CD4-positive, CD25-positive, alpha-beta regulatory T cell (primary cell): ENCODE results near the gene AEBP1. TPM values are rescaled to one million over a fixed set of nuclear protein-coding genes. Genes with fewer than 3 reads are reported as not detected.

Source experiments
- ATAC-seq, 2 donors: fragments of 150-1000 bp; cut with Tn5 transposase; one replicate each; pipeline ENCODE4 v1.10.0; 2021; ENCODE audit warnings: low read depth in 2 of 2, moderate number of reproducible peaks in 2 of 2, moderate library complexity in 1 of 2
- DNase-seq, 3 donors: peaks; one replicate each; pipeline versions ENCODE4 v3.0.0 to v3.0.0-alpha.2; 2012 to 2022; ENCODE audit warnings: mixed read lengths in 1 of 3
- H3K27ac ChIP-seq: one replicate; pipeline ENCODE4 v1.7.0; 2013; ENCODE audit warnings: mild to moderate bottlenecking, low read length; ENCODE audit not compliant: insufficient read depth, poor library complexity, severe bottlenecking
- H3K27me3 ChIP-seq: one replicate; pipeline ENCODE4 v1.7.0; 2013; ENCODE audit warnings: low read length; ENCODE audit not compliant: control insufficient read depth, insufficient read depth
- H3K36me3 ChIP-seq: one replicate; pipeline ENCODE4 v1.7.0; 2013; ENCODE audit warnings: mild to moderate bottlenecking, low read length, moderate library complexity; ENCODE audit not compliant: control insufficient read depth, insufficient read depth
- H3K4me1 ChIP-seq: 2 replicates; pipeline ENCODE4 v1.7.0; 2013; ENCODE audit warnings: mild to moderate bottlenecking, low read length; ENCODE audit not compliant: insufficient read depth, control insufficient read depth, poor library complexity, severe bottlenecking
- H3K4me3 ChIP-seq: one replicate; pipeline ENCODE4 v1.7.0; 2013; ENCODE audit warnings: low read depth, mild to moderate bottlenecking, low read length, moderate library complexity
- H3K9me3 ChIP-seq, 2 experiments: 1 replicate in 1 of 2; 2 replicates in 1 of 2; pipeline ENCODE4 v1.7.0; 2013; ENCODE audit warnings: low read length in 2 of 2, mild to moderate bottlenecking in 1 of 2, moderate library complexity in 1 of 2; ENCODE audit not compliant: control insufficient read depth in 2 of 2
- H3K27ac Mint-ChIP-seq, 3 donors: one replicate each; pipeline ENCODE4 v1.8.0; 2020 to 2022; ENCODE audit warnings: mild to moderate bottlenecking in 3 of 3, mixed read lengths in 3 of 3, moderate library complexity in 2 of 3
- H3K27me3 Mint-ChIP-seq: one replicate; pipeline ENCODE4 v1.8.0; 2022; ENCODE audit warnings: mild to moderate bottlenecking, mixed read lengths
- H3K36me3 Mint-ChIP-seq: one replicate; pipeline ENCODE4 v1.8.0; 2020; ENCODE audit warnings: mixed read lengths
- H3K4me1 Mint-ChIP-seq, 4 donors: one replicate each; pipeline ENCODE4 v1.8.0; 2020 to 2022; ENCODE audit warnings: mixed read lengths in 4 of 4, mild to moderate bottlenecking in 1 of 4
- H3K4me3 Mint-ChIP-seq, 4 donors: one replicate each; pipeline ENCODE4 v1.8.0; 2020 to 2022; ENCODE audit warnings: mild to moderate bottlenecking in 4 of 4, mixed read lengths in 4 of 4, moderate library complexity in 3 of 4
- H3K9me3 Mint-ChIP-seq, 7 donors: one replicate each; pipeline ENCODE4 v1.8.0; 2020 to 2022; ENCODE audit warnings: mixed read lengths in 7 of 7, mild to moderate bottlenecking in 3 of 7, moderate library complexity in 2 of 7
- polyA plus RNA-seq, 4 donors: library from polyadenylated mRNA; unstranded; fragments of 300-500 nt; fragmentation: Illumina TruSeq; gene quantifications; one replicate each; pipeline ENCODE4 v1.2.3, GENCODE V29; 2021
- total RNA-seq: library from RNA; stranded (reverse); gene quantifications from one replicate; pipeline ENCODE4 v1.2.3, GENCODE V29; 2022

Gene AEBP1
- total and polyA plus RNA-seq, 5 donors from 2014 or later = 0.51 to 4.1 (median 0.98) TPM

DNA sequence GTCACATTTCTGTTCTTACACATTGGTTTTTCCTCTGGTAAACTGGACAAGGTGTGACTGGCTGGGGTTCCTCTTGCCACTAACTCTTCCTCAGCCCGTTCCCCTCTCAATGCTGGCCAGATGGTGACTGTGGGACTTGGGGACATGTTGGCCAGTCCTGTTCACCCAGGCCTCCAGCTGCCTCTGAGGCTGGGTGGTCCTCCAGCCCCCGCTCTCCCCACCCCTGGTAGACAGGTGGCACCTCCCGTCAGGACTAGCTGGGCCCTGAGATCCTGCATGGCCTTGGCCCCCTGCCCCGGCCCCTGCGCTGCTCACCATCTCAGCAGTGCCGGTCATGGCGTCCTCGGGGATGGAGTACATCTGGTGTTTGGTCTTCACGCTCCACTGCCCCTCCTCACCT lies 47.8 kb downstream of the AEBP1 start:
- Histone ChIP-seq H3K27me3 (no peaks in the 10 kb centered on the region), H3K36me3 (no peaks in the 10 kb centered on the region), H3K4me1 (no peaks in the 10 kb centered on the region), H3K27ac (no peak overlapping the region), H3K4me3 (no peak overlapping the region), H3K9me3 (no peaks in the 10 kb centered on the region)
- no peaks in the 10 kb centered on the region for H3K36me3 Mint-ChIP-seq
- ATAC-seq (no peak), DNase-seq (no peak)
- H3K27me3 Mint-ChIP-seq = peaks cover 4% of the 10 kb centered on the region
- no peak overlapping the region for H3K4me3 Mint-ChIP-seq
- H3K9me3 Mint-ChIP-seq = no peaks in the 10 kb centered on the region
- H3K27ac Mint-ChIP-seq = no peak overlapping the region
- no peaks in the 10 kb centered on the region for H3K4me1 Mint-ChIP-seq

DNA sequence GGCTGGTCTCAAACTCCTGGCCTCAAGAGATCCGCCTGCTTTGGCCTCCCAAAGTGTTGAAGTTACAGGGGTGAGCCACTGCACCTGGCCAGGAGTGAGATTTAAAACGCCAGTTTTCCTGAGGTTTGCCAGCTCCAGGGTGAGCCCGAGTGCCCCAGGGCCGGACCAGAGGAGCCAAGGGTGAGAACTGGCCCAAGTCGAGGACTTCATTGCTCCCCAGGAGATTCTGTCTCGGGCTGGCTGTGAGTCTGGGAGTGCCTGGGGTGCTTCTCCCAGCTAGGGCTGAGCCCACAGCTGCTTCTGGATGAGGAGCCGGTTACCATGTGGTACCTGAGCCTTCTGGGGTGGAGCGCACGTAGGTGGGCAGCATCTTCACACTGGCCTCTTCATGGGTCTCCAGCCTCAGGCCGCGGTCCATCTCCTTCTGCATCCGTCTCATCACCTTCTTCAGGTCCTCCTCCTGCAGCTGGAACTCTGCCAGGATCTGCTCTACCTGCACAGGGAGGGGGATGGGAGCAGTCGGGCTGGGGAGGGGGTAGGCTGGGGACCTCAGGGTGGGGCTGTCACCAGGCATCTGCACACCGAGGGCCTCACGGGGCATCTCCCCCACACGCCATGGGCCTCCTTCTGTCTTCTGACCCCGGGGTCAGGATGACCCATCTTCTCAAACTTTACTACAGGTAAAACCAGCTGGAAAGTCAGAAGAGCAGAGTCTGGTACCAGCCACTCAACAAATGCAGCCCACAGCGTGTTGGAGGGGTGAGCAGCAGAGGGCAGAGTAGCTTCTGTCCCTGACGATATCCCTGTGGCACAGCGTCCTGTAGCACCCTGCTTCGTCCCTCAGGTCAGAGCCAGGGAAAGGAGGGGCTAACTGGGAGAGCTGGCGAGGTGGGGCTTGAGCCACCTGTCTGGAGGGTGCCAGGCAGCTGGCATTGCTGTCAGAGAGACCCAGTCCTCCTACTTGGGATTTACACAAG lies 49.1 kb downstream of the AEBP1 start:
- Histone ChIP-seq H3K4me3 (no peak overlapping the region), H3K27me3 (no peaks in the 10 kb centered on the region), H3K9me3 (no peaks in the 10 kb centered on the region), H3K4me1 (no peaks in the 10 kb centered on the region), H3K27ac (no peak overlapping the region), H3K36me3 (no peaks in the 10 kb centered on the region)
- Mint-ChIP-seq H3K27ac (peak overlapping the region in 1 of 3 donors; percentile 53), H3K4me3 (no peak overlapping the region), H3K27me3 (peaks cover 4% of the 10 kb centered on the region), H3K36me3 (no peaks in the 10 kb centered on the region), H3K4me1 (no peaks in the 10 kb centered on the region), H3K9me3 (peaks cover 0 to 2% (median 0%) of the 10 kb centered on the region in 7 donors)
- DNase-seq (no peak), ATAC-seq (no peak)

DNA sequence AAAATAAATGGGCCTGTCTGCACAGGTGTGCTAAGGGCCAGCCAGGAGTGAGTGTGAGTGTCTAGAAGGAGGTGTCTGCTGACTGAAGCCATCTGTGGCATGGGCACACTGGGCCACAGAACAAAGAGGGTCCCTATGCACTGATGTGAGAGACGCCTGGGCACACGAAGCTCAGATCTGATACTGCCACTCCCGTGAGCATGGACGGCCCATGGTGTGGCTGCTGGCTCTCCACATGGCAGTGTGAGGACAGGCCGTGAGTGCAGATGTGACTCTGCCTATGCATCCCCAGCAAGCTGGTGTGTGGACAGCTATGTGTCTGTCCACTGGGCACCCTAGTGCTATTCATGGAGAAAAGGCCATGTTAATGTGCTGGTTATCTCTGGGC lies 49.8 kb downstream of the AEBP1 start:
- Mint-ChIP-seq H3K9me3 (peaks cover 0 to 2% (median 0%) of the 10 kb centered on the region in 7 donors), H3K27me3 (no peaks in the 10 kb centered on the region), H3K4me1 (no peaks in the 10 kb centered on the region), H3K36me3 (no peaks in the 10 kb centered on the region), H3K27ac (no peak overlapping the region), H3K4me3 (no peak overlapping the region)
- ATAC-seq (no peak), DNase-seq (no peak)
- Histone ChIP-seq H3K27me3 (no peaks in the 10 kb centered on the region), H3K27ac (no peak overlapping the region), H3K4me3 (no peak overlapping the region), H3K4me1 (no peaks in the 10 kb centered on the region), H3K9me3 (no peaks in the 10 kb centered on the region), H3K36me3 (no peaks in the 10 kb centered on the region)

DNA sequence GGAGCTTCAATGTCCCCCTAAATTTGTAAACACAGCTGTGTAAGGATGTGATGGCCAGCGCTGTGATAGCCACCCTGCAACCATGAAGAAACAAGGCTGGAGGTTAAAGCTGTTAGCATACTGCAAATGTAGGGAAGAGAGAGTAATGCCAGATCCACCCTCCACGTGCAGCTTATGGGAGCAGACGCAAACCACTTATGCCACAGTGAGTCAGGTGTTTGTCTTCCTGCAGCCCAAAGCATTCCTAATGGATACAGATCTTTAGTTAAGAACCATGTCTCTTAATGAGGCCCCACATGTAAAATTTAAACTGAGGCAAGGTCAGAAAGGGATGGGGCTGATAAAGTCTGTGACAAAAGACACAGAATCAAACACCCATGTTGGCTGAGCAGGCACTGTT lies 50.6 kb downstream of the AEBP1 start:
- no peaks in the 10 kb centered on the region for H3K27me3 Mint-ChIP-seq
- H3K9me3 Mint-ChIP-seq = peaks cover 0 to 2% (median 0%) of the 10 kb centered on the region in 7 donors
- peak overlapping the region in 1 of 3 donors; percentile 38 for H3K27ac Mint-ChIP-seq
- no peak overlapping the region for H3K27ac ChIP-seq
- no peaks in the 10 kb centered on the region for H3K4me1 ChIP-seq
- H3K36me3 ChIP-seq = no peaks in the 10 kb centered on the region
- DNase-seq (no peak), ATAC-seq (no peak)
- H3K9me3 ChIP-seq = no peaks in the 10 kb centered on the region
- no peak overlapping the region for H3K4me3 Mint-ChIP-seq
- no peaks in the 10 kb centered on the region for H3K4me1 Mint-ChIP-seq
- H3K4me3 ChIP-seq = no peak overlapping the region
- no peaks in the 10 kb centered on the region for H3K36me3 Mint-ChIP-seq
- no peaks in the 10 kb centered on the region for H3K27me3 ChIP-seq

DNA sequence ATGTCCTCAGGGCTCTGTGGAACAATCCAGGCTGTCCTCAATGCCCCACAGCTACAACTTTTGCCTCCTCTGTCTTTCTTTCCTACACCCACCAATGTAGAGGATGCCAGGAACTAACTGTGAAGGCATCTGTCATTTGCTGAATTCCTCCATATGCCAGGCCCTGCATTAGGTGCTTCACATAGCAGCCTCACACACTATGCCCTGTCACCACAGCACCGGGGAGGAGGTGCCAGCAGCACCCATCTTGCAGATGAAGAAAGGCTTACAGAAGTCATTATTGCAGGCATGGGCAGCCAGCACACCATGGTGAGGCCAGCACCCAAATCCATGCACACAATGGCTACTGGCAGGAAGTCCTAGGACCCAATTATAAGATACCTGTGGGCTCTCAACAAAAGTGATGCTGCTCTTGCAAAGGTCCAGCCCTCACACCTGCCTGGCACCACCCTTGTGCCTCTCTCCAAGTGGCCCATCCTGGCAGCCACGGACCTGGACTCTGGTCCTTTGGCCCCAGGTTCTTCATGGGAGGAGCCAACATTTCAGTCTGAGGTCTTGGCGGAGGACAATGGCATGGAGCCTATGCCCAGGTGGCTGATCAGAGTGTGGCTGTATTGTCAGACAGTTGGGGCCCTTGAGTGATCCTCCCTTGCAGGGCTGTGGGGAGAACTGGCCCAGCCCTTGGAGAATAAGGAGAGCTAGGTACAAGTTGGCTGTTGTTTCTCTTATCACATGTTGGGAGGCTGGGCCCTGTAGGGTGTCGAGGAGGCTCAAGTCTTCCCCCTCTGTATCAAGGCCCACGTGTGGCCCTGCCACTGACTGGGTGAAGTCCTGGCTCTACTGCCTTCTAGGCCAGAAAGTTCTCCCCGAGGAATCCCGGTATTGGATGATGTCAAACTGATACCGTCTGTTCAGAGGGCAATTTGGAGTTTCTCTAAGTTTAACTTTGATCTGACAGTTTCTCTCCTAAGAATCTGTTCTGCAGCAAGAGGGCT lies 51.3 kb downstream of the AEBP1 start:
- ATAC-seq (no peak), DNase-seq (no peak)
- Histone ChIP-seq H3K36me3 (no peaks in the 10 kb centered on the region), H3K9me3 (no peaks in the 10 kb centered on the region), H3K4me1 (no peaks in the 10 kb centered on the region), H3K4me3 (no peak overlapping the region), H3K27me3 (no peaks in the 10 kb centered on the region), H3K27ac (no peak overlapping the region)
- H3K36me3 Mint-ChIP-seq = no peaks in the 10 kb centered on the region
- peaks cover 0 to 2% (median 0%) of the 10 kb centered on the region in 7 donors for H3K9me3 Mint-ChIP-seq
- no peak overlapping the region for H3K27ac Mint-ChIP-seq
- H3K27me3 Mint-ChIP-seq = no peaks in the 10 kb centered on the region
- no peak overlapping the region for H3K4me3 Mint-ChIP-seq
- no peaks in the 10 kb centered on the region for H3K4me1 Mint-ChIP-seq

- peaks cover 1% of the 10 kb centered on the region for H3K27me3 ChIP-seq
- Mint-ChIP-seq H3K4me1 (no peaks in the 10 kb centered on the region), H3K4me3 (no peak overlapping the region), H3K9me3 (peaks cover 0 to 2% (median 0%) of the 10 kb centered on the region in 7 donors), H3K36me3 (no peaks in the 10 kb centered on the region), H3K27ac (no peak overlapping the region), H3K27me3 (no peaks in the 10 kb centered on the region)
- ATAC-seq = no peak
- no peak overlapping the region for H3K4me3 ChIP-seq
- no peak overlapping the region for H3K27ac ChIP-seq
- no peaks in the 10 kb centered on the region for H3K9me3 ChIP-seq
- no peaks in the 10 kb centered on the region for H3K36me3 ChIP-seq
- no peaks in the 10 kb centered on the region for H3K4me1 ChIP-seq
- DNase-seq = no peak
These were observed 52.4 kb downstream of the AEBP1 start for GRCh38 chr7:44156453-44157010.
